Body of pancreas (tissue), 4 donors: ENCODE data around the gene BHLHE40. TPM values are rescaled to one million over a fixed set of nuclear protein-coding genes. Genes with fewer than 3 reads are reported as not detected.

Experiments used
- ATAC-seq: fragments of 150-250 bp; one replicate; pipeline ENCODE4 v1.9.1; 2016
- DNase-seq, 4 donors: peaks; one replicate each; pipeline ENCODE4 v3.0.0-alpha.2; 2019
- H3K27ac ChIP-seq, 4 donors: fragments of 200-600 bp; sonication (generic); 1 replicate in 3 of 4; 2 replicates in 1 of 4; pipeline versions ENCODE4 v1.5.1 to v1.6.1; 2016 to 2019; ENCODE audit warnings: mild to moderate bottlenecking in 1 of 4, mixed read lengths in 1 of 4, moderate library complexity in 1 of 4
- H3K27me3 ChIP-seq, 2 donors: fragments of 200-600 bp; sonication (generic); one replicate each; pipeline ENCODE4 v1.6.0; 2016; ENCODE audit warnings: mild to moderate bottlenecking in 1 of 2
- H3K36me3 ChIP-seq, 2 donors: fragments of 200-600 bp; sonication (generic); replicated peaks in 1 of 2; 2 replicates each; pipeline ENCODE4 v1.5.1; 2016; ENCODE audit warnings: low read depth in 2 of 2; ENCODE audit not compliant: insufficient read depth in 1 of 2
- H3K4me1 ChIP-seq: fragments of 200-600 bp; sonication (generic); one replicate; pipeline ENCODE4 v1.6.0; 2016
- H3K4me3 ChIP-seq, 2 donors: fragments of 200-600 bp; sonication (generic); 1 replicate in 1 of 2; 2 replicates in 1 of 2; pipeline ENCODE4 v1.5.1; 2016 to 2019
- H3K9me3 ChIP-seq, 3 donors: fragments of 200-600 bp; sonication (generic); 1 replicate in 2 of 3; 2 replicates in 1 of 3; pipeline ENCODE4 v1.5.1; 2016
- CTCF ChIP-seq, 7 experiments: fragments of 450-650 bp in 4 of 7; fragments of 200-600 bp in 3 of 7; sonication (generic) in 3 of 7; IDR thresholded peaks; one replicate each; pipeline ENCODE4 v1.5.1; 2016 to 2019; ENCODE audit warnings: antibody characterized with exemption in 7 of 7
- POLR2A ChIP-seq, 3 donors: fragments of 450-650 bp; IDR thresholded peaks; one replicate each; pipeline ENCODE4 v1.6.1; 2016; ENCODE audit warnings: antibody characterized with exemption in 3 of 3, mild to moderate bottlenecking in 2 of 3
- WGBS, 2 donors: methylation state at CpG; one replicate each; pipeline ENCODE4 v1.1.5; 2017; 5-methylcytosine and 5-hydroxymethylcytosine counted together
- intact Hi-C: fragments of 100-400 bp; cut with DNase I; formaldehyde crosslinking; loops from one replicate; pipeline ENCODE4 v1.15.1; 2023
- total RNA-seq, 2 donors: library from RNA; depleted of rRNA; stranded (reverse); fragments of >200 nt; gene quantifications; one replicate each; pipeline ENCODE4 v1.1.0, GENCODE V29; 2016

The BHLHE40 gene
- total RNA-seq, 2 donors from 2014 or later: 28.5 to 30.3 TPM

- ATAC-seq (no peak), DNase-seq (no peak)
- WGBS, 2 donors: 84 to 86% methylated on average over 3 of the region's 3 CpGs
- Histone ChIP-seq H3K4me3 (no peak overlapping the region), H3K9me3 (no peaks in the 10 kb centered on the region), H3K27me3 (no peaks in the 10 kb centered on the region), H3K27ac (no peak overlapping the region), H3K36me3 (no peaks in the 10 kb centered on the region), H3K4me1 (peaks cover 17% of the 10 kb centered on the region)
- intact Hi-C loops: no loop called here
- TF ChIP-seq CTCF (IDR thresholded peaks at IDR 0.05) (no peak), POLR2A (IDR thresholded peaks at IDR 0.05) (no peak)
These were observed 7.4 kb upstream of the BHLHE40 start for GRCh38 chr3:4971838-4972237.

- Histone ChIP-seq H3K4me3 (no peak overlapping the region), H3K27me3 (no peaks in the 10 kb centered on the region), H3K4me1 (peaks cover 28% of the 10 kb centered on the region), H3K9me3 (no peaks in the 10 kb centered on the region), H3K27ac (peak overlapping the region; percentile 10 to 58 (median 46)), H3K36me3 (no peaks in the 10 kb centered on the region)
- ATAC-seq: no peak
- 43 to 53% methylated on average over 9 of the region's 9 CpGs for WGBS, 2 donors
- no peak for TF ChIP-seq POLR2A (IDR thresholded peaks at IDR 0.05)
- TF ChIP-seq CTCF (IDR thresholded peaks at IDR 0.05): no peak
- DNase-seq: no peak
- intact Hi-C loops: no loop called here
These were observed 6.3 kb upstream of the BHLHE40 start for GRCh38 chr3:4972652-4973643.

- Histone ChIP-seq H3K4me1 (peaks cover 30% of the 10 kb centered on the region), H3K27ac (no peak overlapping the region), H3K9me3 (no peaks in the 10 kb centered on the region), H3K27me3 (no peaks in the 10 kb centered on the region), H3K4me3 (no peak overlapping the region), H3K36me3 (no peaks in the 10 kb centered on the region)
- intact Hi-C loops: no loop called here
- WGBS, 2 donors: 69 to 86% methylated on average over 2 of the region's 2 CpGs
- no peak for TF ChIP-seq POLR2A (IDR thresholded peaks at IDR 0.05)
- no peak for TF ChIP-seq CTCF (IDR thresholded peaks at IDR 0.05)
- ATAC-seq: no peak
- no peak for DNase-seq
These were observed 5.1 kb upstream of the BHLHE40 start for GRCh38 chr3:4974154-4974553.

GRCh38 chr3:4976109-4976508 lies 3.1 kb upstream of the BHLHE40 start:
- Histone ChIP-seq H3K4me1 (peaks cover 30% of the 10 kb centered on the region), H3K9me3 (no peaks in the 10 kb centered on the region), H3K27me3 (no peaks in the 10 kb centered on the region), H3K36me3 (no peaks in the 10 kb centered on the region), H3K27ac (peak overlapping the region; percentile 97 to 100 (median 100)), H3K4me3 (no peak overlapping the region)
- WGBS, 2 donors: 36 to 52% methylated on average over 4 of the region's 4 CpGs
- no peak for ATAC-seq
- intact Hi-C loops: no loop called here
- TF ChIP-seq POLR2A (IDR thresholded peaks at IDR 0.05): no peak
- TF ChIP-seq CTCF (IDR thresholded peaks at IDR 0.05): peak; percentile 28 to 82 (median 74)
- DNase-seq: peak; percentile 81 to 86 (median 82)
